IPS DF 6.9 (cell line): Measurements from ENCODE around the gene PLD5.
"Not testable (repeated sequence)": the region's sequence is repeated elsewhere in the genome, so short reads cannot be mapped to it uniquely, and the experiment has no call there.

Experiments
- DNase-seq: peaks from one replicate; pipeline ENCODE4 v3.0.0-alpha.2; 2013; ENCODE audit warnings: low read depth, low spot score
- H3K27ac ChIP-seq: one replicate; pipeline ENCODE4 v1.5.1; 2013; ENCODE audit warnings: low read length, control low read depth
- H3K27me3 ChIP-seq: 2 replicates; pipeline ENCODE4 v1.6.1; 2013; ENCODE audit warnings: mild to moderate bottlenecking, low read length; ENCODE audit not compliant: control insufficient read depth, insufficient read depth
- H3K36me3 ChIP-seq: 2 replicates; pipeline ENCODE4 v1.6.1; 2013; ENCODE audit warnings: low read length; ENCODE audit not compliant: control insufficient read depth, insufficient read depth
- H3K4me1 ChIP-seq: 2 replicates; pipeline ENCODE4 v1.6.1; 2013; ENCODE audit warnings: low read length; ENCODE audit not compliant: control insufficient read depth, insufficient read depth
- H3K4me3 ChIP-seq: 2 replicates; pipeline ENCODE4 v1.5.1; 2013; ENCODE audit warnings: mild to moderate bottlenecking, low read length
- H3K9me3 ChIP-seq: 2 replicates; pipeline ENCODE4 v1.6.1; 2013; ENCODE audit warnings: low read length, inconsistent platforms; ENCODE audit not compliant: control insufficient read depth, insufficient read depth
- WGBS: extraction: QIAGEN DNeasy Blood & Tissue Kit; methylation state at CpG from one replicate; pipeline ENCODE4 v1.1.7; 2013; ENCODE audit warnings: mixed read lengths, missing lambda C conversion rate; ENCODE audit not compliant: insufficient read length, insufficient coverage; 5-methylcytosine and 5-hydroxymethylcytosine counted together

The PLD5 gene

DNA sequence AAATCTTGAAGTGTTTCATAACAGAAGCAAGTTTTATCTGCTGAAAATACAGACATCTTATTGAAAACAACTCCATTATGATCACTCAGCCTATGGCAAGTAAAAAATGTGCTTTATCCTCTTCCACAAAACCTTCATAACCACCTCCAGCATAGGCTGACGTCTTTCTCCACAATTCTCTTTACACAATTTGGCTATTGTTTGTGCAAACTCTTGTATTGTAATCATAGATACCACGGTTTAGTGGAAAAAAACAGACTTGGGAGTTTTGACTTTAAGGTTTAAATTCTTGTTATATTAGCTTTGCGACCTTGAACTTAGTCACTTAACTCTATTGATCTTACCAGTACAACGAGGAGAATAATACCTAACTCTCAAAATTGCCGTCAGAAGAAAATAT is 126.1 kb downstream of the PLD5 start:
- Histone ChIP-seq H3K36me3 (no peaks in the 10 kb centered on the region), H3K4me1 (no peaks in the 10 kb centered on the region), H3K4me3 (no peak overlapping the region), H3K9me3 (no peaks in the 10 kb centered on the region; the same call in 1 of the 2 replicates), H3K27me3 (no peaks in the 10 kb centered on the region), H3K27ac (no peak overlapping the region)
- no peak for DNase-seq
- WGBS = no CpG with 5 or more reads among the region's 5 CpGs

DNA sequence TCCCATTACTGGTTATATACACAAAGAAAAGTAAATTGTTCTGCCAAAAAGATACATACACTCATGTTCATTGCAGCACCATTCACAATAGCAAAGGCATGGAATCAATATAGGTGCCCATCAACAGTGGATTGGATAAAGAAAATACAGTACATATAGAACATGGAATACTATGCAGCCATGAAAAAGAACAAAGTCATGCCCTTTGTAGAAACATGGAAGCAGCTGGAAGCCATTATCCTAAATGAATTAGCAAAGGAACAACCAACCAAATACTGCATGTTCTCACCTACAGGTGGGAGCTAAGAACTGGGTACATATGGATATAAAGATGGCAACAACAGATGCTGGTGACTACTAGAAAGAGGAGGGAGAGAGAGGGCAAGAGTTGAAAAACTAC is 132.6 kb downstream of the PLD5 start:
- Histone ChIP-seq H3K4me3 (no peak overlapping the region), H3K36me3 (no peaks in the 10 kb centered on the region), H3K27ac (no peak overlapping the region), H3K27me3 (no peaks in the 10 kb centered on the region), H3K9me3 (no peaks in the 10 kb centered on the region), H3K4me1 (no peaks in the 10 kb centered on the region)
- no peak for DNase-seq

DNA sequence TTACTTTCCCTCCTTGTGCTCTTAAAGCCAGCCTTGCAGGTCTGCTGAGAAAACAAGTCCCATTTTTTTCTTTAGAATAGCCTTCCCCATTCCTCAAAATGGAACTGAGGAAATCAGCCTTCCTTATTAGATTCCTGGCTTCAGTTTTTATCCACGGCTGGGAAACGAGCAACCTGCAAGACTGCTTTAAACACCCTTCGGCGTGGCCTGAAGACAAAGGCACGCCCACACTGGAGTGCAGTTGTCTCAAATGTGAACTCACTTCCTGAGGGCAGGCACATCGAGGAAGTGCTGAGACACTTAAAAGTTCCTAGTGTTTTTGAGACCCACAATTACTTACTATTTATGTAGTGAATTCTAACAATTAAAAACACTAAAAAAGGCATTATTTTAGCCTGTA is 148.4 kb downstream of the PLD5 start:
- not testable (repeated sequence) for H3K4me3 ChIP-seq, H3K36me3 ChIP-seq, H3K27ac ChIP-seq, H3K4me1 ChIP-seq, H3K27me3 ChIP-seq, H3K9me3 ChIP-seq, DNase-seq
- WGBS = no CpG with 5 or more reads among the region's 6 CpGs

DNA sequence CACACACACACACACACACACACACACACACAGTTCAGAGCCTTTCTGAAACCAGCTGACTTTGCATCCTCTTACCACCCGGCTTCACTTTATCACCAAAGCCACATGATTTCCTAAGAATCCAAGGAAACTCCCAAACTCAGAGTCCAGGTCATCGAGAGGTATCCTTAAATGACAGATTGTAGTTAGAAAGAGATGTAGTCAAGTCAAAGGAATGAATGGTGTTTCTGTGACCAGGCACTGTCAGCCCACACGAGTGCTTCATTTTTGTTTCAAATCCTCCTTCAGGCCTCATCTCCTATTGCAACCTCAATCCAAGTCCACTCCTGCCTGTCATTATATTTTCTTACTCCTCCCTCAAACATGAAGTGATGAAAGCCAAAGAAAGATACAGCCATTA is 174.1 kb downstream of the PLD5 start:
- DNase-seq = not testable (repeated sequence)
- no CpG with 5 or more reads among the region's 3 CpGs for WGBS

DNA sequence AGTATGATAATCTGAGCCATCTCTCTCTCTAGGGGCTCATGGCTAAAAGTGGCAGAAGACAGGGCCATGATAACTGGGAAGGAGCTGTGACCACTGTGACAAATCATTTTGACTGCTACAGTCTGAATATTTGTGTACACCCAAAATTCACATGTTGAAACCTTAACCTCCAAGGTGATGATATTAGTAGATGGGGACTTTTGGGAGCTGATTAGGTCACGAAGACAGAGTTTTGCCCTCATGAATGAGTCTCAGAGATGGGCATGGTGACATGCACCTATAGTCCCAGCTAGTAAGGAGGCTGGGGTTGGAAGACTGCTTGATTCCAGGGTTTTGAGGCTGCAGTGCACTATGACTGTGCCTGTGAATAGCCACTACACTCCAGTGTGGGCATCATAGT is 174.9 kb downstream of the PLD5 start:
- no CpG with 5 or more reads among the region's 1 CpG for WGBS
- no peaks in the 10 kb centered on the region for H3K9me3 ChIP-seq

More for the DNA sequence above, 174.1 kb downstream of the PLD5 start:
- not testable (repeated sequence) for H3K27ac ChIP-seq, H3K4me1 ChIP-seq, H3K36me3 ChIP-seq, H3K9me3 ChIP-seq, H3K27me3 ChIP-seq, H3K4me3 ChIP-seq

DNA sequence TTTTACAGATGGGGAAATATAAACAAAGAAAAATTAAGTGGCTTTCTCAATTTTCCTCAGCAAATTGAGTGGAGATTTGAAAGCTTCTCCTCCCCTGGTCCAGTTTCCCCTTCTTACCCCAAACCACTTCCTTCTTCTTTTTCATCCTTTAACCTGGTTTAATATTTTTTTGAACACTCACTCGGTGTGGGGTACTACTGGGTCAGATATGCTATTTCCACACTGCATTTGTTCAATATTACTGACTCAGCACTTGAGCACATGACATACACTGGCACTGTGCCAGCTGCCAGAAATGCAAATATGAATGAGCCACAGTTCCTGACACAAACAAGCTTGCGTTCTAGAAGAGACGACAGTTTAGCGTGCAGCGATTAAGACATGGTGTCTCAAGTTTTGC is 193.6 kb downstream of the PLD5 start:
- not testable (repeated sequence) for H3K27ac ChIP-seq, DNase-seq, H3K4me3 ChIP-seq, H3K36me3 ChIP-seq, H3K4me1 ChIP-seq, H3K27me3 ChIP-seq, H3K9me3 ChIP-seq
- WGBS = no CpG with 5 or more reads among the region's 5 CpGs

More for the DNA sequence above, 174.9 kb downstream of the PLD5 start:
- no peak overlapping the region for H3K27ac ChIP-seq
- no peaks in the 10 kb centered on the region for H3K4me1 ChIP-seq
- H3K4me3 ChIP-seq = no peak overlapping the region
- H3K27me3 ChIP-seq = no peaks in the 10 kb centered on the region
- no peak for DNase-seq
- no peaks in the 10 kb centered on the region for H3K36me3 ChIP-seq

DNA sequence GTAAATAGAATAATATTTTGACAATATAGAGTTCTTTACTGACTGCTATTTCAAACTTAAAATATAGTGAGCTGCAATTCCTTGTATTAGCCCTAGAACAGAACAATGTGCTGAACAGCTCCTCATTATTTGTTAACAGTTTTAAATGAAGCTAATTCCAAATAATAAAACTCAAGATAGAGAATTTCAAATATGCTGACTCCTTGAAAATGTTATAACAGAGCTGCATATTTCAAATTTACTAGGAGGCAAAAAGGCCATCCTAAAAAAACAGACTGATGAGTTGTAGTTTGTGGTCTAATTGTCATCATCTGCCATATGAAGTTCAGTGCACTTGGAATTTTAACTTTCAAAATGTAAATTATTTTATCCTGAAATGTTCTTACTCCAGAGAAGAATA is 197.1 kb downstream of the PLD5 start:
- H3K4me3 ChIP-seq, H3K4me1 ChIP-seq, DNase-seq, H3K9me3 ChIP-seq, H3K27me3 ChIP-seq, H3K27ac ChIP-seq, H3K36me3 ChIP-seq: not testable (repeated sequence)

DNA sequence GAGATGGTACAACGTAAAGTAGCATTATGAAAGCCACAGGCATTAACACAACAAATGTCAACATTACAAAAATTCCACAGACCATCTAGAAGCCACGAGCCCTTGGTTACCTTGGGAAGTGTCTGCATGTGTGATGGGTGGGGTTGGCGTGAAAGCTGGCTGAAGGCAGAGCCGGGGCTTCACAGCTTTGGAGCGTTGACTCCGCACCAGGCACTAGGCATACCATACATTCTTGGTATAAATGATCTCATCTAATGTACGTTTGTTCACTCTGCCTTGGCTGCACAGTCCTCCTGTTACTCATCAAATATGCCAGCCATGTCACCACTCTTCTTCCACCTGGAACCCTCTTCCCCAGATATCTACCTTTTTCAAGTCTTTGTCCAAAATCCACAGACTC is 202.5 kb downstream of the PLD5 start:
- H3K27me3 ChIP-seq, H3K36me3 ChIP-seq, H3K4me1 ChIP-seq, H3K9me3 ChIP-seq, H3K27ac ChIP-seq, DNase-seq, H3K4me3 ChIP-seq: not testable (repeated sequence)
- no CpG with 5 or more reads among the region's 7 CpGs for WGBS

DNA sequence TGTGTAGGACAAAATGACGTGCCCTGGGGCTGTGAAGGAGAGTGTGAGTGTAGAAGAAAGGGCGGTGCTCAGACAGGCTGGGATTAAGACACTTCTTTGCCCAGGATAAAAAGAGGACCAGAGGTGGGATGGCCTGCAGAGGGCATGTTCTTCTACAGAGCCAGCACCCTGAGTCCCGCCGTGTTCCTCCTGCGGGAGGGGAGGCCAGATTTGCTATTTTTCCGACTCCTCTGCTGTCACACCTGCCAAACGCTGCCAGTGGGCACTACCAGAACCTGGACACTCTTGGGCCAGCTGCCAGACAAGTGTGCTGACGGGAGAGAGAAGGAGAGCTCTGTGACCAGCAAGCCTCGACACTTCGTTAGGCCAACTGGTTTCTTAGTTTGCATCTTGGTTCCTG is 206.4 kb downstream of the PLD5 start:
- WGBS = no CpG with 5 or more reads among the region's 10 CpGs
- H3K4me1 ChIP-seq = no peaks in the 10 kb centered on the region
- no peak for DNase-seq

DNA sequence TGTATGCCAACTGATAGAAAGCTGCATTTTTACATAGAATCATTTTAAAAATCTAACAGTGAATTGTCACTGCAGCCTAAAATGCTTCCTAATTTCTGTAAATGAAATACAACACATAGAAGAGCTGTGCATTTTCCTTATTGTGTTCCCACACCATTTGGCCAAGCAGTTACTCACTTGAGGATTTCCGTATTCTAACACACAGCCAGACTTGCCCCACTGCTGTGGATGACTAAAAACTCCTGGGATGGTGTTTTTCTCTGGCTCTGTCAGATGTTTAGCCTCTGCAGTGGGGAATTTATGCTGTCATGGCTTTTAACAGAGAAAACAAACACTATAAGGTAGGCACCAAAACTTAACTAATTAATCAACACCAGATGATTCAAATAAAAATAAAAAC is 209.6 kb downstream of the PLD5 start:
- H3K4me3 ChIP-seq, H3K4me1 ChIP-seq, H3K9me3 ChIP-seq, H3K36me3 ChIP-seq, H3K27ac ChIP-seq, DNase-seq, H3K27me3 ChIP-seq: not testable (repeated sequence)
- WGBS = no CpG with 5 or more reads among the region's 1 CpG

More for the DNA sequence above, 206.4 kb downstream of the PLD5 start:
- Histone ChIP-seq H3K27ac (no peak overlapping the region), H3K9me3 (no peaks in the 10 kb centered on the region), H3K36me3 (no peaks in the 10 kb centered on the region), H3K4me3 (no peak overlapping the region), H3K27me3 (no peaks in the 10 kb centered on the region)

DNA sequence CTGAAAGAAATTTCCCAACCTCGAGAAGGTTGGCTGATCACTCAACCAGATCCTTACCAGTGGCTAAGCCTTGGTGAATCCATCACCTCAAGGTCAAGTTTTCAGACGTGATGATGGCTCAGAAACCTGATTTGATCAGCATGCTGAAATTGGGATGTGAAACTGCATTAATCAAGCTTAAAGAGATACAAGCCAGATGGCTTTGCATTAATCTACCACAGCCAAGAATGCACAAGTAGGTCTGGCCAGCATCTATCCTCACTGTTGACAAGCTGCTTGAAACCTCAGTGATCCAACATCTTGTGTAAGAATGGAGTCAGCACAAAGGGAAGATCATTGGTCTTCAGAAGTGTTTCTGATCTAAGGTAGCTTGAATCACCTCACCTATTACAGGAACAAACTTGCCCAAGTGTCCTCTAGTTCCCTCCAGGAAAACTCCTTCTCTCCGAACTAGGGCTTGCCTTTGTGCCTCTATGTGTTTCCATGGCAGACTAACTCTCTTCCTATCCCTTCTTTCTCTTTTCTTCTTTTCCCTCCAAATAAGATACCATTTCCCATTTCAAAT is 210.3 kb downstream of the PLD5 start:
- not testable (repeated sequence) for H3K27ac ChIP-seq, H3K4me1 ChIP-seq, H3K4me3 ChIP-seq, H3K27me3 ChIP-seq, H3K36me3 ChIP-seq, DNase-seq, H3K9me3 ChIP-seq
- no CpG with 5 or more reads among the region's 3 CpGs for WGBS
